ENCODE data around the gene EPS8. TPM values are rescaled to one million over a fixed set of nuclear protein-coding genes. Genes with fewer than 3 reads are reported as not detected.
"Not testable (repeated sequence)": the region's sequence is repeated elsewhere in the genome, so short reads cannot be mapped to it uniquely, and the experiment has no call there.

EPS8 gene
- total RNA-seq, 2 experiments from 2014 or later: 0.61 to 0.92 TPM

- no peak for DNase-seq (ENCODE audit: low spot score)
- Histone ChIP-seq H3K36me3 (ENCODE audit: insufficient read depth, low read length) (no peaks in the 10 kb centered on the region), H3K9me2 (ENCODE audit: insufficient read depth, low read length) (no peaks in the 10 kb centered on the region), H2AFZ (ENCODE audit: low read length) (no peak overlapping the region), H3K4me1 (ENCODE audit: insufficient read depth, low read length, poor library complexity, severe bottlenecking) (no peaks in the 10 kb centered on the region), H3K9me3 (ENCODE audit: low read length) (no peaks in the 10 kb centered on the region), H3K4me3 (ENCODE audit: low read depth, low read length, poor library complexity, severe bottlenecking) (no peak overlapping the region), H3K79me2 (ENCODE audit: insufficient read depth, low read depth, low read length) (no peaks in the 10 kb centered on the region), H3K27ac (ENCODE audit: low read depth, low read length, poor library complexity, severe bottlenecking) (no peak overlapping the region), H4K20me1 (ENCODE audit: insufficient read depth, low read length) (no peaks in the 10 kb centered on the region), H3K4me2 (ENCODE audit: low read length) (no peak overlapping the region)
- intact Hi-C loops (cut with micrococcal nuclease; ENCODE audit: unreplicated experiment): no loop called here
- BruUV-seq (replicated peaks): no TSS peak
- TF ChIP-seq EZH2phosphoT487 (IDR thresholded peaks at IDR 0.05; ENCODE audit: borderline replicate concordance, low read depth, low read length) (no peak), CTCF (conservative IDR thresholded peaks at IDR 0.05; ENCODE audit: low read length) (no peak)
- POLR2A ChIA-PET: interaction anchor here (0.6 kb wide), 1 partner anchor 159 kb away, joined by 3 read pairs; no protein-coding TSS in a partner anchor
- CTCF ChIA-PET (ENCODE audit: unreplicated experiment): no interaction called here
Measured at GRCh38 chr12:15625075-15625474, 164.1 kb downstream of the EPS8 start.

GRCh38 chr12:15620741-15621539 is 168.2 kb downstream of the EPS8 start:
- intact Hi-C loops (cut with micrococcal nuclease; ENCODE audit: unreplicated experiment): no loop called here
- CTCF ChIA-PET (ENCODE audit: unreplicated experiment): no interaction called here

GRCh38 chr12:15616495-15616894 is 172.7 kb downstream of the EPS8 start:
- POLR2A ChIA-PET; H3K4me3 ChIP-seq (ENCODE audit: low read depth, low read length, poor library complexity, severe bottlenecking); BruUV-seq (replicated peaks); H3K4me2 ChIP-seq (ENCODE audit: low read length); H3K9me3 ChIP-seq (ENCODE audit: low read length); H4K20me1 ChIP-seq (ENCODE audit: insufficient read depth, low read length); intact Hi-C loops (cut with micrococcal nuclease; ENCODE audit: unreplicated experiment); CTCF ChIA-PET (ENCODE audit: unreplicated experiment); H3K79me2 ChIP-seq (ENCODE audit: insufficient read depth, low read depth, low read length); H2AFZ ChIP-seq (ENCODE audit: low read length); DNase-seq (ENCODE audit: low spot score); H3K9me2 ChIP-seq (ENCODE audit: insufficient read depth, low read length); H3K27ac ChIP-seq (ENCODE audit: low read depth, low read length, poor library complexity, severe bottlenecking); H3K36me3 ChIP-seq (ENCODE audit: insufficient read depth, low read length); H3K4me1 ChIP-seq (ENCODE audit: insufficient read depth, low read length, poor library complexity, severe bottlenecking): not testable (repeated sequence)

More at GRCh38 chr12:15620741-15621539, 168.2 kb downstream of the EPS8 start:
- H3K79me2 ChIP-seq (ENCODE audit: insufficient read depth, low read depth, low read length): no peaks in the 10 kb centered on the region
- H2AFZ ChIP-seq (ENCODE audit: low read length): no peak overlapping the region
- no peak overlapping the region for H3K4me3 ChIP-seq (ENCODE audit: low read depth, low read length, poor library complexity, severe bottlenecking)
- H3K4me2 ChIP-seq (ENCODE audit: low read length): no peak overlapping the region
- POLR2A ChIA-PET: interaction anchor here (0.6 kb wide), 2 partner anchors 243 to 682 kb away, joined by 3 to 4 read pairs; no protein-coding TSS in a partner anchor
- no peak for DNase-seq (ENCODE audit: low spot score)
- no peak overlapping the region for H3K27ac ChIP-seq (ENCODE audit: low read depth, low read length, poor library complexity, severe bottlenecking)
- no peaks in the 10 kb centered on the region for H3K9me3 ChIP-seq (ENCODE audit: low read length)
- no peaks in the 10 kb centered on the region for H3K4me1 ChIP-seq (ENCODE audit: insufficient read depth, low read length, poor library complexity, severe bottlenecking)
- no peaks in the 10 kb centered on the region for H4K20me1 ChIP-seq (ENCODE audit: insufficient read depth, low read length)
- TF ChIP-seq CTCF (conservative IDR thresholded peaks at IDR 0.05; ENCODE audit: low read length) (no peak), EZH2phosphoT487 (IDR thresholded peaks at IDR 0.05; ENCODE audit: borderline replicate concordance, low read depth, low read length) (no peak)
- BruUV-seq (replicated peaks): no TSS peak
- H3K9me2 ChIP-seq (ENCODE audit: insufficient read depth, low read length): no peaks in the 10 kb centered on the region
- no peaks in the 10 kb centered on the region for H3K36me3 ChIP-seq (ENCODE audit: insufficient read depth, low read length)

Measured in OCI-LY7 (cell line).